CD4-positive, alpha-beta T cell (primary cell): ENCODE data around the gene CD9. TPM values are rescaled to one million over a fixed set of nuclear protein-coding genes. Genes with fewer than 3 reads are reported as not detected.

Source experiments
- ATAC-seq: fragments of 200-7000 bp; cut with Tn5 transposase; one replicate; pipeline ENCODE4 v1.10.0; 2022; ENCODE audit warnings: mild to moderate bottlenecking; ENCODE audit not compliant: poor library complexity
- CTCF ChIA-PET: fragments of 350-600 bp; sonication (Branson Sonifier 250); formaldehyde crosslinking; loops from one replicate; lab custom pipeline; 2021; ENCODE audit warnings: antibody characterized with exemption, inconsistent platforms; lab: Charles Lee
- POLR2A ChIA-PET: fragments of 350-600 bp; sonication (Branson Sonifier 250); formaldehyde crosslinking; loops from one replicate; lab custom pipeline; 2021; ENCODE audit warnings: antibody characterized with exemption, inconsistent platforms; lab: Charles Lee
- DNase-seq, 14 experiments: peaks; one replicate each; pipeline ENCODE4 v3.0.0-alpha.2; 2013 to 2020; ENCODE audit warnings: mixed read lengths in 2 of 14
- H3K27ac ChIP-seq, 2 donors: one replicate each; pipeline versions ENCODE4 v1.5.1 to v1.7.0; 2013; ENCODE audit warnings: low read length in 2 of 2, low read depth in 1 of 2, mild to moderate bottlenecking in 1 of 2
- H3K27me3 ChIP-seq, 2 experiments: 1 replicate in 1 of 2; 2 replicates in 1 of 2; pipeline versions ENCODE4 v1.6.1 to v1.7.0; 2013; ENCODE audit warnings: low read length in 2 of 2, control low read depth in 1 of 2, mild to moderate bottlenecking in 1 of 2, moderate library complexity in 1 of 2; ENCODE audit not compliant: insufficient read depth in 2 of 2, control insufficient read depth in 1 of 2
- H3K36me3 ChIP-seq: one replicate; pipeline ENCODE4 v1.6.1; 2013; ENCODE audit warnings: low read length, control low read depth; ENCODE audit not compliant: insufficient read depth
- H3K4me1 ChIP-seq: one replicate; pipeline ENCODE4 v1.6.1; 2013; ENCODE audit warnings: low read length, control low read depth; ENCODE audit not compliant: insufficient read depth
- H3K4me3 ChIP-seq: one replicate; pipeline ENCODE4 v1.5.1; 2013; ENCODE audit warnings: mild to moderate bottlenecking, low read length, moderate library complexity
- H3K9me3 ChIP-seq, 2 experiments: 1 replicate in 1 of 2; 2 replicates in 1 of 2; pipeline versions ENCODE4 v1.6.1 to v1.7.0; 2013; ENCODE audit warnings: low read length in 2 of 2, mild to moderate bottlenecking in 2 of 2, control low read depth in 1 of 2, moderate library complexity in 1 of 2; ENCODE audit not compliant: control insufficient read depth in 1 of 2, insufficient read depth in 1 of 2
- H3K27ac Mint-ChIP-seq: one replicate; pipeline ENCODE4 v1.8.0; 2020; ENCODE audit warnings: mixed read lengths
- H3K27me3 Mint-ChIP-seq: one replicate; pipeline ENCODE4 v1.8.0; 2021; ENCODE audit warnings: mixed read lengths
- H3K36me3 Mint-ChIP-seq: one replicate; pipeline ENCODE4 v1.8.0; 2021; ENCODE audit warnings: low read depth, mixed read lengths
- H3K4me1 Mint-ChIP-seq: one replicate; pipeline ENCODE4 v1.8.0; 2021; ENCODE audit warnings: low read depth, mixed read lengths
- H3K4me3 Mint-ChIP-seq: one replicate; pipeline ENCODE4 v1.8.0; 2020; ENCODE audit warnings: mild to moderate bottlenecking, mixed read lengths
- H3K9me3 Mint-ChIP-seq: one replicate; pipeline ENCODE4 v1.8.0; 2020; ENCODE audit warnings: mixed read lengths
- intact Hi-C, 2 experiments: fragments of 100-400 bp; cut with DNase I in 1 of 2; cut with micrococcal nuclease in 1 of 2; formaldehyde crosslinking; loops; one replicate each; pipeline versions ENCODE4 v1.15.1 to v1.9.0; 2023 to 2025; cut with DNase I, micrococcal nuclease
- total RNA-seq, 174 experiments: library from RNA in 2 of 174; stranded (reverse) in 2 of 174; gene quantifications; one replicate each; pipeline ENCODE4 v1.2.3 and lab custom pipeline; 2021 to 2026
- TF ChIP-seq, protein P1 (sequence below): fragments of 200-600 bp; IDR thresholded peaks from one replicate; pipeline ENCODE4 v1.8.0; 2022; ENCODE audit warnings: antibody characterized with exemption, mild to moderate bottlenecking

Gene CD9
- total RNA-seq, 2 experiments from 2014 or later = 0.36 to 0.66 TPM

DNA sequence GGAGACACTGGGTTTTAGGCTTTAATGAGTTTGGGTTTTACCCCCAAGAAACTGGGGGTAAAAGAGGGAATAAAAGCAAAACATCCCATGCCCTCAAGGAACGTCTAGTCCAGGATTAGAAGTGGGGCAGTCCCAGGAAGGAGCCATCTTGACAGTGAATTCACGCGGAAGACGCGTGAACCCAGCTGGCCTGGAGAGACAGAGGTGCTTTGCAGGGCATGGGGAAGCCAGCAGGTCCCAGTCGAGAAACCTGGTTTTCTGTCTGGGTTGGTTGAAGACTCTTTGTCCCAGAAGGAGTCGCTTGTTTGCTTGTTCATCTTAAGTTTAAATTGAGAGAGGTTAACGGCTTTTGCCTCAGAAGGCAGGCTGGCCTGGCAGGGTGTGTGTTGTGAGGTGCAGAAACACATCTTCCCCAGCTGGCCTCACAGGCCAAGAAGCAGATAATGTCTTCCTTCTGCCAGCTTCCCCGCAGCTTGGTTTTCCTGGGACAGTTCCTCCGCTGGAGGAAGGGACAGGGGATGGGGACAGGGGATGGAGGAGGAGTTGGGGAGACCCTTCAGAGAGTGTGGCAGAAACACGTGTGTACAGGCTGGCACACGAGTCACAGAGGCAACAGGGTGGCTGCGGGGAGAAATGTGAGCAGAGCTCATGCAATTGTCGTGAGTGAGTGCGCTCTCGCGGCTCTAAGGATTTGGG lies 18.5 kb upstream of the CD9 start:
- ChIA-PET POLR2A (no interaction called here), CTCF (interaction anchor here (0.6 kb wide), 1 partner anchor 38 kb away, joined by 4 read pairs; no protein-coding TSS in a partner anchor)
- Mint-ChIP-seq H3K4me3 (no peak overlapping the region), H3K27ac (no peak overlapping the region), H3K4me1 (no peaks in the 10 kb centered on the region), H3K9me3 (no peaks in the 10 kb centered on the region), H3K27me3 (no peaks in the 10 kb centered on the region), H3K36me3 (no peaks in the 10 kb centered on the region)
- no peaks in the 10 kb centered on the region for H3K36me3 ChIP-seq
- no peak for DNase-seq
- H3K4me3 ChIP-seq = no peak overlapping the region
- no peak overlapping the region for H3K27ac ChIP-seq
- H3K4me1 ChIP-seq = no peaks in the 10 kb centered on the region
- intact Hi-C loops = no loop called here
- TF ChIP-seq, protein P1, sequence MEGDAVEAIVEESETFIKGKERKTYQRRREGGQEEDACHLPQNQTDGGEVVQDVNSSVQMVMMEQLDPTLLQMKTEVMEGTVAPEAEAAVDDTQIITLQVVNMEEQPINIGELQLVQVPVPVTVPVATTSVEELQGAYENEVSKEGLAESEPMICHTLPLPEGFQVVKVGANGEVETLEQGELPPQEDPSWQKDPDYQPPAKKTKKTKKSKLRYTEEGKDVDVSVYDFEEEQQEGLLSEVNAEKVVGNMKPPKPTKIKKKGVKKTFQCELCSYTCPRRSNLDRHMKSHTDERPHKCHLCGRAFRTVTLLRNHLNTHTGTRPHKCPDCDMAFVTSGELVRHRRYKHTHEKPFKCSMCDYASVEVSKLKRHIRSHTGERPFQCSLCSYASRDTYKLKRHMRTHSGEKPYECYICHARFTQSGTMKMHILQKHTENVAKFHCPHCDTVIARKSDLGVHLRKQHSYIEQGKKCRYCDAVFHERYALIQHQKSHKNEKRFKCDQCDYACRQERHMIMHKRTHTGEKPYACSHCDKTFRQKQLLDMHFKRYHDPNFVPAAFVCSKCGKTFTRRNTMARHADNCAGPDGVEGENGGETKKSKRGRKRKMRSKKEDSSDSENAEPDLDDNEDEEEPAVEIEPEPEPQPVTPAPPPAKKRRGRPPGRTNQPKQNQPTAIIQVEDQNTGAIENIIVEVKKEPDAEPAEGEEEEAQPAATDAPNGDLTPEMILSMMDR = no peak
- no peaks in the 10 kb centered on the region for H3K9me3 ChIP-seq
- H3K27me3 ChIP-seq = peaks cover 0 to 4% of the 10 kb centered on the region in 2 experiments
- ATAC-seq = no peak

DNA sequence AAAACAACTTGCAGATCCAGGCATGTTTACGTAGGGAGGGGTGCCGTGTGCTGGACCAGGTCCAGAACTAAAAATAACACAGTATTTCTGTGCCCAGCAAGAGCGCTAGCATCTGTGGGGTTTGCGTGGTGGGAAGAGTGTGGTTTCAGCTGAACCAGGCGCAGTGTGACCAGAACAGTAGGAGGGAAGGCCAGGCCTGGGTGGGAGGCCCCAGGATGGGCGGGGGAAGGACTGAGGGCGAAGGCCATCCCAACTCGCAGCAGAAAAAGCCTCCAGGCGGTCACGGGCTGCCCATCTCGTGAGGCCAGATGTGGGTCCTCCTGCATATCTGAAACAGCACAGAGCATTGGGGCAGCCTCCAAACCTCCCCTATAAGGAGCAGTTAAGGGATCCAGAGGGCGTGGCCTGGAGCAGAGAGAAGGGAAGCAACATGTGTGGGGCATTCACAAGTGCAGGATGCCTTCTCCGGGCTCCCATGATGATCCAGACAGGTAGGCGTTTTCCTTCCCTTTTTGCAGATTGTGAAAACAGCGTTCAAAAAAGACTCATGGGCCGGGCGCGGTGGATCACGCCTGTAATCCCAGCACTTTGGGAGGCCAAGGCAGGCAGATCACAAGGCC lies 17.8 kb upstream of the CD9 start:
- H3K4me1 Mint-ChIP-seq = no peaks in the 10 kb centered on the region
- intact Hi-C loops = no loop called here
- no peak overlapping the region for H3K4me3 Mint-ChIP-seq

DNA sequence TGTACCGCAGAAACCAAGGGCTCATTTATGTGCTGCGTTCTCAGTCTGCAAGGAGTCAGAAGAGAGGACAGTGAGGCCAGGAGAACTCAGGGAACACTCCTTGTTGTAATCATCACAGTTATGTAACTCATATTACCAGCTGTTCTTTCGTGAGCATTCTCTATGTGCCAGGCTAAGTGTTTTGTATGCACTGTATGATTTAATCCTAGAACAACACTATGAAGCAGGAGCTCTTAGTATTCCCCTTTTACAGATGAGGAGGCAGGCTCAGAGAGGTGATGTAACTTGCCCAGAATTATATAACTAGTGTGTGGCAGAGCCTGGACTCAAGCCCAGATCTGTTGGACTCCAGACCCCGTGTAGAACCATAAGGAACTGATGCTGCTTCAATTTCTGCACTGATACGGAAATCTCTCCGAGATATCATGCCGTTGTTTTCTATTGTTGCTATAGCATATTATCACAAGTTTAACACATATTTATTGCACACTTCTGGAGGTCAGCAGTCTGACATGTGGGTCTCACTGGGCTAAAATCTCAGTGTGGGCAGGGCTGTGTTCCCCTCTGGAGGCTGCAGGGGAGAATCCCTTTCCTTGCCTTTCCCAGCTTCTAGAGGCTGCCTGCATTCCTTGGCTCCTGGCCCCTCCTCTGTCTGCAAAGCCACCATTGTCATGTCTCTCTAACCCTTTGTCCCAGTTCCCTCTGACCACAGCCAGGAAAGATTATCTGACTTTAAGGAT lies 16.3 kb upstream of the CD9 start:
- no peak overlapping the region for H3K4me3 ChIP-seq
- no peak for DNase-seq
- H3K27ac ChIP-seq = no peak overlapping the region
- no peak overlapping the region for H3K27ac Mint-ChIP-seq
- H3K36me3 ChIP-seq = no peaks in the 10 kb centered on the region
- no peaks in the 10 kb centered on the region for H3K4me1 ChIP-seq
- no peaks in the 10 kb centered on the region for H3K36me3 Mint-ChIP-seq
- intact Hi-C loops = no loop called here
- H3K9me3 ChIP-seq = no peaks in the 10 kb centered on the region
- H3K4me3 Mint-ChIP-seq = no peak overlapping the region
- H3K27me3 Mint-ChIP-seq = peaks cover 12% of the 10 kb centered on the region
- ChIA-PET POLR2A (no interaction called here), CTCF (no interaction called here)
- ATAC-seq = no peak
- H3K9me3 Mint-ChIP-seq = no peaks in the 10 kb centered on the region
- TF ChIP-seq, protein P1 = no peak
- no peaks in the 10 kb centered on the region for H3K4me1 Mint-ChIP-seq
- H3K27me3 ChIP-seq = peaks cover 2 to 4% of the 10 kb centered on the region in 2 experiments

More for the DNA sequence above, 17.8 kb upstream of the CD9 start:
- no peaks in the 10 kb centered on the region for H3K36me3 Mint-ChIP-seq
- H3K9me3 ChIP-seq = no peaks in the 10 kb centered on the region
- H3K4me3 ChIP-seq = no peak overlapping the region
- peaks cover 0 to 4% of the 10 kb centered on the region in 2 experiments for H3K27me3 ChIP-seq
- ATAC-seq = no peak
- no peaks in the 10 kb centered on the region for H3K27me3 Mint-ChIP-seq
- TF ChIP-seq, protein P1 = no peak
- no peaks in the 10 kb centered on the region for H3K9me3 Mint-ChIP-seq
- no peaks in the 10 kb centered on the region for H3K36me3 ChIP-seq
- no peaks in the 10 kb centered on the region for H3K4me1 ChIP-seq
- POLR2A ChIA-PET = no interaction called here
- H3K27ac Mint-ChIP-seq = no peak overlapping the region
- CTCF ChIA-PET = no interaction called here
- no peak for DNase-seq
- no peak overlapping the region for H3K27ac ChIP-seq
